Measurements from ENCODE around the gene OSBPL1A.
"Not testable (repeated sequence)": the region's sequence is repeated elsewhere in the genome, so short reads cannot be mapped to it uniquely, and the experiment has no call there.

- not testable (repeated sequence) for TF ChIP-seq PREB (CRISPR knock-in tag; IDR thresholded peaks at IDR 0.05; ENCODE audit: borderline replicate concordance); CTCF (IDR thresholded peaks at IDR 0.05); NFE2L1 (CRISPR knock-in tag; IDR thresholded peaks at IDR 0.05)
Measured at GRCh38 chr18:24149591-24149990, 248.0 kb downstream of the OSBPL1A start.

Measured in WTC11 (cell line).